Loucy (cell line): ENCODE data around the gene CAMTA1.

Source experiments
- H2AFZ ChIP-seq: fragments of 200-600 bp; sonication (generic); 2 replicates; pipeline ENCODE4 v1.6.0; 2016; ENCODE audit warnings: antibody characterized with exemption, mild to moderate bottlenecking, low read length, moderate library complexity
- H3F3A ChIP-seq: fragments of 200-600 bp; 2 replicates; pipeline ENCODE4 v1.6.0; 2016; ENCODE audit warnings: antibody characterized with exemption, low read depth, mild to moderate bottlenecking
- H3K27me3 ChIP-seq: fragments of 200-600 bp; sonication (generic); 2 replicates; pipeline ENCODE4 v1.6.1; 2014; ENCODE audit warnings: low read length, mild to moderate bottlenecking; ENCODE audit not compliant: insufficient read depth, poor library complexity, severe bottlenecking
- H3K36me3 ChIP-seq: fragments of 200-600 bp; sonication (generic); 2 replicates; pipeline ENCODE4 v1.6.1; 2016; ENCODE audit warnings: low read length; ENCODE audit not compliant: insufficient read depth
- H3K4me1 ChIP-seq: fragments of 200-600 bp; sonication (generic); 2 replicates; pipeline ENCODE4 v1.5.1; 2014; ENCODE audit warnings: low read length, mild to moderate bottlenecking; ENCODE audit not compliant: insufficient read depth, poor library complexity, severe bottlenecking
- H3K4me2 ChIP-seq: fragments of 200-600 bp; sonication (generic); 2 replicates; pipeline ENCODE4 v1.6.0; 2014; ENCODE audit warnings: antibody characterized with exemption, low read length, low read depth, mild to moderate bottlenecking; ENCODE audit not compliant: poor library complexity, severe bottlenecking
- H3K4me3 ChIP-seq: fragments of 200-600 bp; sonication (generic); 2 replicates; pipeline ENCODE4 v1.5.1; 2014; ENCODE audit warnings: low read length, mild to moderate bottlenecking, mixed read lengths; ENCODE audit not compliant: poor library complexity, severe bottlenecking
- H3K79me2 ChIP-seq: fragments of 200-600 bp; sonication (generic); 2 replicates; pipeline ENCODE4 v1.6.1; 2014; ENCODE audit warnings: low read length; ENCODE audit not compliant: insufficient read depth
- H3K9ac ChIP-seq: fragments of 200-600 bp; sonication (generic); 2 replicates; pipeline ENCODE4 v1.6.0; 2014; ENCODE audit warnings: mild to moderate bottlenecking, low read depth, low read length, moderate library complexity; ENCODE audit not compliant: poor library complexity, severe bottlenecking
- H3K9me2 ChIP-seq: fragments of 200-600 bp; sonication (generic); replicated peaks from 2 replicates; pipeline ENCODE4 v1.6.1; 2016; ENCODE audit warnings: low read depth, low read length, mixed read lengths
- H3K9me3 ChIP-seq: fragments of 200-600 bp; sonication (generic); 2 replicates; pipeline ENCODE4 v1.6.1; 2014; ENCODE audit warnings: mild to moderate bottlenecking, antibody characterized with exemption, low read length, low read depth; ENCODE audit not compliant: insufficient read depth
- H4K20me1 ChIP-seq: fragments of 200-600 bp; sonication (generic); 2 replicates; pipeline ENCODE4 v1.6.0; 2014; ENCODE audit warnings: antibody characterized with exemption, low read length, mild to moderate bottlenecking; ENCODE audit not compliant: insufficient read depth, poor library complexity, severe bottlenecking
- CTCF ChIP-seq: fragments of 200-600 bp; sonication (generic); conservative IDR thresholded peaks from 2 replicates; pipeline ENCODE4 v1.5.1; 2014; ENCODE audit warnings: mild to moderate bottlenecking, antibody characterized with exemption, low read length
- EZH2phosphoT487 ChIP-seq: fragments of 200-600 bp; IDR thresholded peaks from 2 replicates; pipeline ENCODE4 v1.6.1; 2018; ENCODE audit warnings: antibody characterized with exemption, mild to moderate bottlenecking, moderate library complexity, borderline replicate concordance

CAMTA1 gene

DNA sequence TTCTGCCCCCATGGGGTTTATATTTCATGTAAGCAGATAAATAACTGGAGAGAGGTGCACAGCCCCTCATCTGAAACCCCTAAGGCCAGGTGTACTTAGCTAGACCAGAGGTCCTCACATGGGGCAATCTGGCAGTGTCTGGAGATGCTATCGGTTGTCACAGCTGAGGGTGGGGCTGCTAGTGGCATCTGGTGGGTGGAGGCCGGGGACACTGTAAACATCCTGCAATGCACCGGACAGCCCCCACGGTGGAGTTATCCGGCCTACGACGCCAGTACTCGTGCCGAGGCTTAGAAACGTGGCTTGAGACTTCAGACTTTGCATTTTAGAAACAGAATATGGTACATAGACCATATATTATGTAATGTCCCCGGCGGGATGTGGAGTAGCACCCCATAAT is 799.4 kb downstream of the CAMTA1 start:
- Histone ChIP-seq H3K9ac (no peak overlapping the region), H3K9me2 (no peaks in the 10 kb centered on the region), H3K36me3 (no peaks in the 10 kb centered on the region), H3K4me2 (no peak overlapping the region), H4K20me1 (no peaks in the 10 kb centered on the region), H2AFZ (no peak overlapping the region), H3F3A (no peaks in the 10 kb centered on the region), H3K27me3 (no peaks in the 10 kb centered on the region), H3K4me3 (no peak overlapping the region), H3K79me2 (no peaks in the 10 kb centered on the region), H3K4me1 (no peaks in the 10 kb centered on the region), H3K9me3 (peaks cover 8% of the 10 kb centered on the region; the same call in 1 of the 2 replicates)
- no peak for TF ChIP-seq EZH2phosphoT487

- Histone ChIP-seq H3K4me2 (no peak overlapping the region), H3K36me3 (no peaks in the 10 kb centered on the region), H3K9me3 (peaks cover 8% of the 10 kb centered on the region; the same call in 1 of the 2 replicates), H3K4me1 (no peaks in the 10 kb centered on the region), H3F3A (no peaks in the 10 kb centered on the region), H2AFZ (no peak overlapping the region), H4K20me1 (no peaks in the 10 kb centered on the region), H3K27me3 (no peaks in the 10 kb centered on the region), H3K9me2 (no peaks in the 10 kb centered on the region), H3K9ac (no peak overlapping the region), H3K79me2 (no peaks in the 10 kb centered on the region), H3K4me3 (no peak overlapping the region)
- no peak for TF ChIP-seq CTCF
- TF ChIP-seq EZH2phosphoT487: no peak
Measured at GRCh38 chr1:7585216-7585907, 800.1 kb downstream of the CAMTA1 start.

- Histone ChIP-seq H3K9me3 (peaks cover 6% of the 10 kb centered on the region; the same call in 1 of the 2 replicates), H3K4me2 (no peak overlapping the region), H3K36me3 (no peaks in the 10 kb centered on the region), H3K4me3 (no peak overlapping the region), H3K9me2 (no peaks in the 10 kb centered on the region), H3K4me1 (no peaks in the 10 kb centered on the region), H3K27me3 (no peaks in the 10 kb centered on the region), H2AFZ (no peak overlapping the region), H3K79me2 (no peaks in the 10 kb centered on the region), H3F3A (no peaks in the 10 kb centered on the region), H3K9ac (no peak overlapping the region), H4K20me1 (no peaks in the 10 kb centered on the region)
- TF ChIP-seq CTCF (no peak), EZH2phosphoT487 (no peak)
Measured at GRCh38 chr1:7586031-7586941, 801.0 kb downstream of the CAMTA1 start.
